WTC11 (cell line): ENCODE data around the gene CTTN.

ENCODE experiments used
- CREM ChIP-seq: sonication (generic); formaldehyde crosslinking; IDR thresholded peaks from 2 replicates; pipeline ENCODE4 v1.8.1; 2022; ENCODE audit warnings: mild to moderate bottlenecking, missing genetic modification reagents, moderate library complexity
- ZNF232 ChIP-seq: sonication (generic); formaldehyde crosslinking; IDR thresholded peaks from 2 replicates; pipeline ENCODE4 v1.8.0; 2022; ENCODE audit warnings: mild to moderate bottlenecking, missing genetic modification reagents
- TF ChIP-seq, protein P1 (sequence below): fragments of 200-600 bp; IDR thresholded peaks from 2 replicates; pipeline ENCODE4 v1.8.0; 2022; ENCODE audit warnings: antibody characterized with exemption

GRCh38 chr11:70404244-70404643 is 5.9 kb downstream of the CTTN start:
- no peak for TF ChIP-seq CREM (CRISPR knock-in tag)
- TF ChIP-seq, protein P1, sequence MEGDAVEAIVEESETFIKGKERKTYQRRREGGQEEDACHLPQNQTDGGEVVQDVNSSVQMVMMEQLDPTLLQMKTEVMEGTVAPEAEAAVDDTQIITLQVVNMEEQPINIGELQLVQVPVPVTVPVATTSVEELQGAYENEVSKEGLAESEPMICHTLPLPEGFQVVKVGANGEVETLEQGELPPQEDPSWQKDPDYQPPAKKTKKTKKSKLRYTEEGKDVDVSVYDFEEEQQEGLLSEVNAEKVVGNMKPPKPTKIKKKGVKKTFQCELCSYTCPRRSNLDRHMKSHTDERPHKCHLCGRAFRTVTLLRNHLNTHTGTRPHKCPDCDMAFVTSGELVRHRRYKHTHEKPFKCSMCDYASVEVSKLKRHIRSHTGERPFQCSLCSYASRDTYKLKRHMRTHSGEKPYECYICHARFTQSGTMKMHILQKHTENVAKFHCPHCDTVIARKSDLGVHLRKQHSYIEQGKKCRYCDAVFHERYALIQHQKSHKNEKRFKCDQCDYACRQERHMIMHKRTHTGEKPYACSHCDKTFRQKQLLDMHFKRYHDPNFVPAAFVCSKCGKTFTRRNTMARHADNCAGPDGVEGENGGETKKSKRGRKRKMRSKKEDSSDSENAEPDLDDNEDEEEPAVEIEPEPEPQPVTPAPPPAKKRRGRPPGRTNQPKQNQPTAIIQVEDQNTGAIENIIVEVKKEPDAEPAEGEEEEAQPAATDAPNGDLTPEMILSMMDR: no peak
- TF ChIP-seq ZNF232 (CRISPR knock-in tag): no peak
